ENCODE measurements around the gene MAP3K1. TPM values are rescaled to one million over a fixed set of nuclear protein-coding genes. Genes with fewer than 3 reads are reported as not detected.

The MAP3K1 gene
- polyA plus RNA-seq, 1 donor = 25.6 TPM

- Histone ChIP-seq H3K9me3 (ENCODE audit: control insufficient read depth, low read depth, low read length) (no peaks in the 10 kb centered on the region), H3K36me3 (ENCODE audit: control insufficient read depth, insufficient read depth, low read length) (no peaks in the 10 kb centered on the region), H3K27me3 (ENCODE audit: control insufficient read depth, insufficient read depth, low read length) (no peaks in the 10 kb centered on the region), H3K27ac (ENCODE audit: low read length) (no peak overlapping the region), H3K4me3 (ENCODE audit: low read length) (no peak overlapping the region), H3K4me1 (ENCODE audit: control insufficient read depth, insufficient read depth, low read length) (peaks cover 18% of the 10 kb centered on the region)
- DNase-seq = no peak
- WGBS (ENCODE audit: insufficient coverage, low lambda C conversion rate) = no CpG with 5 or more reads among the region's 3 CpGs
Observed at GRCh38 chr5:56825222-56825824, 10.0 kb downstream of the MAP3K1 start.

GRCh38 chr5:56827049-56827448 lies 11.7 kb downstream of the MAP3K1 start:
- DNase-seq = no peak
- Histone ChIP-seq H3K36me3 (ENCODE audit: control insufficient read depth, insufficient read depth, low read length) (no peaks in the 10 kb centered on the region), H3K9me3 (ENCODE audit: control insufficient read depth, low read depth, low read length) (no peaks in the 10 kb centered on the region), H3K27me3 (ENCODE audit: control insufficient read depth, insufficient read depth, low read length) (no peaks in the 10 kb centered on the region), H3K4me1 (ENCODE audit: control insufficient read depth, insufficient read depth, low read length) (peaks cover 18% of the 10 kb centered on the region), H3K4me3 (ENCODE audit: low read length) (no peak overlapping the region), H3K27ac (ENCODE audit: low read length) (no peak overlapping the region)
- no CpG with 5 or more reads among the region's 5 CpGs for WGBS (ENCODE audit: insufficient coverage, low lambda C conversion rate)

GRCh38 chr5:56827924-56828323 lies 12.6 kb downstream of the MAP3K1 start:
- Histone ChIP-seq H3K27ac (ENCODE audit: low read length) (no peak overlapping the region), H3K4me3 (ENCODE audit: low read length) (no peak overlapping the region), H3K36me3 (ENCODE audit: control insufficient read depth, insufficient read depth, low read length) (no peaks in the 10 kb centered on the region), H3K27me3 (ENCODE audit: control insufficient read depth, insufficient read depth, low read length) (no peaks in the 10 kb centered on the region), H3K4me1 (ENCODE audit: control insufficient read depth, insufficient read depth, low read length) (peaks cover 18% of the 10 kb centered on the region), H3K9me3 (ENCODE audit: control insufficient read depth, low read depth, low read length) (no peaks in the 10 kb centered on the region)
- WGBS (ENCODE audit: insufficient coverage, low lambda C conversion rate) = 14% methylated on average over 1 of the region's 2 CpGs
- DNase-seq = no peak

- whole genome bisulfite sequencing (ENCODE audit: insufficient coverage, low lambda C conversion rate) = no CpG with 5 or more reads among the region's 11 CpGs
- peak in 1 of 2 donors; percentile 55 for DNase-seq
- peak overlapping the region; percentile 21 for H3K27ac ChIP-seq (ENCODE audit: low read length)
Observed at GRCh38 chr5:56829137-56829908, 14.0 kb downstream of the MAP3K1 start.

GRCh38 chr5:56831773-56832172 lies 16.4 kb downstream of the MAP3K1 start:
- no peak overlapping the region for H3K27ac ChIP-seq (ENCODE audit: low read length)
- no peaks in the 10 kb centered on the region for H3K36me3 ChIP-seq (ENCODE audit: control insufficient read depth, insufficient read depth, low read length)
- no peak for DNase-seq
- no peaks in the 10 kb centered on the region for H3K9me3 ChIP-seq (ENCODE audit: control insufficient read depth, low read depth, low read length)
- no peak overlapping the region for H3K4me3 ChIP-seq (ENCODE audit: low read length)
- WGBS (ENCODE audit: insufficient coverage, low lambda C conversion rate) = no CpG with 5 or more reads among the region's 1 CpG
- no peaks in the 10 kb centered on the region for H3K27me3 ChIP-seq (ENCODE audit: control insufficient read depth, insufficient read depth, low read length)
- H3K4me1 ChIP-seq (ENCODE audit: control insufficient read depth, insufficient read depth, low read length) = peaks cover 12% of the 10 kb centered on the region

More at GRCh38 chr5:56829137-56829908, 14.0 kb downstream of the MAP3K1 start:
- H3K4me3 ChIP-seq (ENCODE audit: low read length) = no peak overlapping the region
- no peaks in the 10 kb centered on the region for H3K9me3 ChIP-seq (ENCODE audit: control insufficient read depth, low read depth, low read length)
- no peaks in the 10 kb centered on the region for H3K36me3 ChIP-seq (ENCODE audit: control insufficient read depth, insufficient read depth, low read length)
- H3K27me3 ChIP-seq (ENCODE audit: control insufficient read depth, insufficient read depth, low read length) = no peaks in the 10 kb centered on the region
- peaks cover 14% of the 10 kb centered on the region for H3K4me1 ChIP-seq (ENCODE audit: control insufficient read depth, insufficient read depth, low read length)

- no peak for DNase-seq
- WGBS (ENCODE audit: insufficient coverage, low lambda C conversion rate) = no CpG with 5 or more reads among the region's 4 CpGs
- Histone ChIP-seq H3K4me3 (ENCODE audit: low read length) (no peak overlapping the region), H3K27ac (ENCODE audit: low read length) (no peak overlapping the region), H3K27me3 (ENCODE audit: control insufficient read depth, insufficient read depth, low read length) (no peaks in the 10 kb centered on the region), H3K4me1 (ENCODE audit: control insufficient read depth, insufficient read depth, low read length) (peaks cover 8% of the 10 kb centered on the region), H3K9me3 (ENCODE audit: control insufficient read depth, low read depth, low read length) (no peaks in the 10 kb centered on the region), H3K36me3 (ENCODE audit: control insufficient read depth, insufficient read depth, low read length) (no peaks in the 10 kb centered on the region)
Observed at GRCh38 chr5:56833325-56833724, 18.0 kb downstream of the MAP3K1 start.

GRCh38 chr5:56837381-56837780 lies 22.0 kb downstream of the MAP3K1 start:
- Histone ChIP-seq H3K9me3 (ENCODE audit: control insufficient read depth, low read depth, low read length) (no peaks in the 10 kb centered on the region), H3K4me1 (ENCODE audit: control insufficient read depth, insufficient read depth, low read length) (peaks cover 3% of the 10 kb centered on the region), H3K27me3 (ENCODE audit: control insufficient read depth, insufficient read depth, low read length) (no peaks in the 10 kb centered on the region), H3K27ac (ENCODE audit: low read length) (no peak overlapping the region), H3K4me3 (ENCODE audit: low read length) (no peak overlapping the region), H3K36me3 (ENCODE audit: control insufficient read depth, insufficient read depth, low read length) (no peaks in the 10 kb centered on the region)
- no CpG with 5 or more reads among the region's 3 CpGs for WGBS (ENCODE audit: insufficient coverage, low lambda C conversion rate)
- DNase-seq = no peak

- H3K27ac ChIP-seq (ENCODE audit: low read length) = no peak overlapping the region
- WGBS (ENCODE audit: insufficient coverage, low lambda C conversion rate) = 63% methylated on average over 1 of the region's 1 CpG
Observed at GRCh38 chr5:56837956-56838355, 22.6 kb downstream of the MAP3K1 start.

GRCh38 chr5:56838409-56839039 lies 23.2 kb downstream of the MAP3K1 start:
- Histone ChIP-seq H3K9me3 (ENCODE audit: control insufficient read depth, low read depth, low read length) (no peaks in the 10 kb centered on the region), H3K4me1 (ENCODE audit: control insufficient read depth, insufficient read depth, low read length) (peaks cover 3% of the 10 kb centered on the region), H3K27ac (ENCODE audit: low read length) (no peak overlapping the region), H3K36me3 (ENCODE audit: control insufficient read depth, insufficient read depth, low read length) (no peaks in the 10 kb centered on the region), H3K27me3 (ENCODE audit: control insufficient read depth, insufficient read depth, low read length) (no peaks in the 10 kb centered on the region), H3K4me3 (ENCODE audit: low read length) (no peak overlapping the region)
- peak in 1 of 2 donors; percentile 58 for DNase-seq
- 34% methylated on average over 3 of the region's 4 CpGs for WGBS (ENCODE audit: insufficient coverage, low lambda C conversion rate)

More at GRCh38 chr5:56837956-56838355, 22.6 kb downstream of the MAP3K1 start:
- DNase-seq = no peak
- no peaks in the 10 kb centered on the region for H3K36me3 ChIP-seq (ENCODE audit: control insufficient read depth, insufficient read depth, low read length)
- no peaks in the 10 kb centered on the region for H3K9me3 ChIP-seq (ENCODE audit: control insufficient read depth, low read depth, low read length)
- no peak overlapping the region for H3K4me3 ChIP-seq (ENCODE audit: low read length)
- H3K4me1 ChIP-seq (ENCODE audit: control insufficient read depth, insufficient read depth, low read length) = peaks cover 3% of the 10 kb centered on the region
- no peaks in the 10 kb centered on the region for H3K27me3 ChIP-seq (ENCODE audit: control insufficient read depth, insufficient read depth, low read length)

- Histone ChIP-seq H3K27me3 (ENCODE audit: control insufficient read depth, insufficient read depth, low read length) (no peaks in the 10 kb centered on the region), H3K36me3 (ENCODE audit: control insufficient read depth, insufficient read depth, low read length) (no peaks in the 10 kb centered on the region), H3K4me1 (ENCODE audit: control insufficient read depth, insufficient read depth, low read length) (peaks cover 3% of the 10 kb centered on the region), H3K4me3 (ENCODE audit: low read length) (no peak overlapping the region), H3K9me3 (ENCODE audit: control insufficient read depth, low read depth, low read length) (no peaks in the 10 kb centered on the region), H3K27ac (ENCODE audit: low read length) (no peak overlapping the region)
- WGBS (ENCODE audit: insufficient coverage, low lambda C conversion rate) = 88% methylated on average over 1 of the region's 4 CpGs
- DNase-seq = no peak
Observed at GRCh38 chr5:56839062-56839461, 23.7 kb downstream of the MAP3K1 start.

Data from large intestine (tissue), 3 donors.